DMS79 (cell line): ENCODE measurements around the gene PDHA1.

Experiments
- DNase-seq: peaks from one replicate; lab custom pipeline; 2025; lab: John Stamatoyannopoulos, UW

Gene PDHA1

DNA sequence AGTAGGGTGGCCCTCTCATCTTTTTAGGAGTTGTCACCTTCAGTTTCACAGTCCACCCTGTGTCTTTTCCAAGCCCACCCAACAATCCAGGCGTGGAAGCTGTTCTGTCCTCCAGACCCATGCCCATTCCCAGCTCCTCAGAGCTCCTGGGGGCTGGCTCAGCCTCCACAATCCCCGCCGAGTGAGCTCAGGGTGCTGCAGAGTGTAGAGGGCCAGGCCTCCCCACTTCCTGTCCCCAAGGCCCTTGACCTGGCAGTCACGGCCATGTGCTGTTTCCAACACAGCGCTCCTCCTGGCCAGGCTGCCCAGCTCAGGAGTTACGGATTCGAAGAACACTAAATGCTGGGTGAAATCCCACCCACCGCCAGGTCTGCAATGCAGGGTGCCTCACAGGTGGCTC is 31.8 kb downstream of the PDHA1 start:
- no peak for DNase-seq

- DNase-seq = no peak
Measured at GRCh38 chrX:19377799-19378198, 34.1 kb downstream of the PDHA1 start.

- DNase-seq = no peak
Measured at GRCh38 chrX:19381326-19381725, 37.6 kb downstream of the PDHA1 start.

- no peak for DNase-seq
Measured at GRCh38 chrX:19382555-19383145, 38.9 kb downstream of the PDHA1 start.

DNA sequence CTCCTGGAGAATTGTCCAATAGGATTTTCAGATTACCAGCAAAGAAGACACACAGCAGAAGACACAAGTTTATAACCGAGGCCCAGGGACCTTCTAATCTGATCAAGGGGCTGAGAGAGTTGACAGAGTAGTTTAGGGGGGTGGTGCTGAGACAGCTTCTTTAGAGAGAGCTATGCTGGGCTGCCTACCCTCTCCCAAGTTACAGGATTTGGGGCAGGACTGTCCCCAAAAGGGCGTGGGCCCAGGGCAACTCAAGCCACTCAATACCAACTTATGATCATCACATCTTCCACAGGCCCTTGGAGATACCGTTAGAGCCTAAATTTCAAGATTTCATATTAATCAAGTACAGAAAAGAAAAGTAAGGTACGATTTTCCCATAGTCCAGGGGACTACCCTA is 43.0 kb downstream of the PDHA1 start:
- no peak for DNase-seq

DNA sequence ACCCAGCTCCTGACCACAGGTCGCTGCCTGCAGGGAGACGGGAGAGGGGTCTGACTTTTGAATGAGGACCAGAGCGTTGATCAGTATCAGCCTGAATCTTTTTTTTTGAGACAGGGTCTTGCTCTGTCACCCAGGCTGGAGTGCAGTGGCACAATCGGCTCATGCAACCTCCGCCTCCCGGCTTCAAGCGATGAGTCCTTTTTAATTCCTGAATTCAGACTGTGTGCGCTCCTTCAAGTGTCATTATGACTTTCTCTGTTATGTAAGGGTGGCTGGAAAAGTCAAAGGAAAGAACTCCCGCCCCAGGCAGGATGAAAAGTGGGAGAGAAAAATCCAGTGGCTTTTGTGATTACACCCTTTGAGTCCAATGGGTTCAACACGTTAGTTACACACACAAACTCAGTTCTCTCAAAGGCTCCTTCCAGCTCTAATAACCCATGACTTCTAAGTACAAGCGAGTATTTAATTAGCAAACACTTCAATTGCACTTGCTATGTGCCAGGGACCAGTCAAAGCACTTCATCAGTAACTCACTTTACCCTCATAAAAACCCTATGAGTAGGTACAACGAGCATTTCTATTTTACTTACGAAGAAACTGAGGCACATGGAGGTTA is 44.4 kb downstream of the PDHA1 start:
- DNase-seq = peak; percentile 43

DNA sequence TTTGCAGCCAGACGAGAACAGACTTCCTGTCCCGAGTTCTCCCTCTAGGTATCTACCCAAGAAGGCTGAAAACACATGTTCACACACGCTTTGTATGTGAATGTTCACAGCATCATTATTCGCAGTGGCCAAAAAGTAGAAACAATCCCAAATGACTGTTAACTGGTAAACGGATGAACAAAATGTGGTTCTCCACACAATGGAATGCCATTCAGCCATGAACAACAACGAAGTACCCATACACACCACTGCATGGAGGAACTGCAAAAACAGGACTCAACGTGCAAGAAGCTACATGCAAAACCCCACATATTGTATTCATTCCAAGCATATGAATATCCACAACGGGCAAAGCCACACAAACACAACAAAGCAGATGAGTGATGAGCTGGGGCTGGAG is 45.0 kb downstream of the PDHA1 start:
- DNase-seq = no peak

DNA sequence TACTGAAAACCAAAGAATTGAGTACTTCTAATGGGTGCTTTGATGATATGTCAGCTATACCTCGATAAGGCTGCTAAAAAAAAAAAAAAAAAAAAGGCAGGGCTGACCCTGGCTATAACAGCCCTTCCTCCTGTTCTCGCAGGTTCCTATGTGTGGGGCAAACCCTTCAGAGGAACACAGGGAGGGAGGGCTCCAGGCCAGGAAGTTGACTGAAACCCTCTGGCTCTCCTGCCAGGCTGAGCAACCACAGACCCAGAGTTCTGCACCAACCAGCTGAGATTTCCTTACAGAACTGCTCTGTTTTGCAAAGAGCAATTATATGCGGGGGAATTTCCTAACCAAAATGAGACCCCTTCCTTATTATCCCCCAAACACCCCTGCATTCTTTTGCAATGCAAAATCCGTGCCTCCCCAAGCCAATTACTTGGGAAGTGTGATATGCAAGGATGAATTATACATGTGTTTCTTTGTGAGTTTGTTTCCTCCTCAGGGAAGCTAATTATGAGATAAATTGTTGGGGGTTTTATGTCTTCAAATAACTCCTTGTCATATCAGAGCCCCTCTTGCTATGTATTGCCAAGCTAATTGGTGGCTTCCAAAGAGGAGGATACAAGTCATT is 45.6 kb downstream of the PDHA1 start:
- no peak for DNase-seq

- DNase-seq = no peak
Measured at GRCh38 chrX:19392078-19392477, 48.4 kb downstream of the PDHA1 start.

- no peak for DNase-seq
Measured at GRCh38 chrX:19392703-19393102, 49.0 kb downstream of the PDHA1 start.

- no peak for DNase-seq
Measured at GRCh38 chrX:19403696-19404095, 60.0 kb downstream of the PDHA1 start.

DNA sequence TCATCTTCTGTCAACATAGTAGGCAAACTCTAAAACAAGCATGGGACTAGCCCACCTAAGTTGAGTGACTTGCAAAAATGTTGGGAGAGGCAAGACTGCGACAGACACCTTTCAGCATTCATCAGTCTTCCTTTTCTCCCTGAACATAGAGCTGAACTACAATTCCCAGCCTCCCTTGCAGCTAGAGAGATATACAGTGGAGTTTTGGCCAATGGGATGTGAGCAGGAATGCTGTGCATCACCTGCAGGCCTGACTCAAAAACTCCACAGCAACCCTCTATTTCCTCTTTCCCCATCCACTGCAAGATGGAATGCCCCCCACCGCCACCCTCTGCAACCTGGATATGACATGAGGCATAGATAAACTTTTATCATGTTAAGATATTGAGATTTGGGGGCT is 66.5 kb downstream of the PDHA1 start:
- no peak for DNase-seq
